ENCODE results near the gene KRT78.

Gene KRT78

DNA sequence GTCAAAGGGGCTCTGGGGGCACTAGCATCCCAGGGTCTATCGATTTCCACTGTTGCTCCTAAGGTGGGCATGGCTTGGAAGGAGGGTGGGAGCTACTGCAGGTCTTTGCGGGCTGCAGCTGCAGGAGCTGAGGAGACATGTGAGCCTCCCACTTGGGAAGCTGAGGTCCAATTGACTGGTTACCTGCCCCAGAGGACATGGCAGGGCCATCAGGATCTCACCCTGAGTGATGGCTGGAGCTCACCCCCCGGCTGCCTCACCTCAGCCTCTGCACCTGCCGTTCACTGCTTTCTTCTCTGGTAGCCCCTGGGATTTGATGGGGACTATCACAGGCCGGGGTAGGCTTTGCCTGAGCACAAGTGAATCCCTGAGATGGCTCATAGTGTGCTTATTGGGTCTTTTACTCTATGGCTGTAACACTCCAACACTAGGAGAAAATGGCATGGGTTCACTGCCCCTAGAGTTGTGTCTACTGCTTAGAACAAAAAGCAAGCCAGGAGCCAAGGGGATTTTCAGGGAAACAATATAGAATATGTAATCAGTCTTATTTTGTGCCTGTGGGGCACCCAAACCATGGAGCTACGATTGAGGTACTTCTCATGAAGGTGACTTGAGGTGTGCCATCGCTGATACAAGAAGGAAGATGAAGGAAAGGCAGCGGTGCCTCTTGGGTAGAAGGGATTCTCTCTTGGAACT, 31.6 kb downstream of the KRT78 start:
- no peak for TF ChIP-seq NFIC (IDR thresholded peaks at IDR 0.05)
- TF ChIP-seq FOXM1 (IDR thresholded peaks at IDR 0.05; ENCODE audit: borderline replicate concordance, low read depth), result no peak
- TF ChIP-seq TEAD4 (IDR thresholded peaks at IDR 0.05), result no peak
- TF ChIP-seq ZBTB7A (IDR thresholded peaks at IDR 0.05; ENCODE audit: low read depth), result no peak
- TF ChIP-seq EGR1 (IDR thresholded peaks at IDR 0.05), result no peak
- TF ChIP-seq, protein P1, sequence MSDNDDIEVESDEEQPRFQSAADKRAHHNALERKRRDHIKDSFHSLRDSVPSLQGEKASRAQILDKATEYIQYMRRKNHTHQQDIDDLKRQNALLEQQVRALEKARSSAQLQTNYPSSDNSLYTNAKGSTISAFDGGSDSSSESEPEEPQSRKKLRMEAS (IDR thresholded peaks at IDR 0.05), result no peak
- TF ChIP-seq USF1 (IDR thresholded peaks at IDR 0.05), result no peak
- no peak for TF ChIP-seq CREB1 (IDR thresholded peaks at IDR 0.05; ENCODE audit: low read depth)

- TF ChIP-seq EP300 (IDR thresholded peaks at IDR 0.05; ENCODE audit: borderline replicate concordance), result no peak
- TF ChIP-seq RAD21 (IDR thresholded peaks at IDR 0.05; ENCODE audit: low read depth), result no peak
- TF ChIP-seq CREB1 (IDR thresholded peaks at IDR 0.05; ENCODE audit: low read depth), result no peak
- TF ChIP-seq REST (IDR thresholded peaks at IDR 0.05; ENCODE audit: low read depth), result no peak
- no peak for TF ChIP-seq TAF1 (IDR thresholded peaks at IDR 0.05; ENCODE audit: low read depth)
- TF ChIP-seq CEBPB (IDR thresholded peaks at IDR 0.05), result no peak
- TF ChIP-seq, protein P1 (IDR thresholded peaks at IDR 0.05), result no peak
- no peak for TF ChIP-seq TCF12 (IDR thresholded peaks at IDR 0.05; ENCODE audit: low read depth)
- TF ChIP-seq YY1 (IDR thresholded peaks at IDR 0.05; ENCODE audit: low read depth), result no peak
- no peak for TF ChIP-seq USF1 (IDR thresholded peaks at IDR 0.05)
- no peak for TF ChIP-seq TEAD4 (IDR thresholded peaks at IDR 0.05)
- TF ChIP-seq FOXM1 (IDR thresholded peaks at IDR 0.05; ENCODE audit: borderline replicate concordance, low read depth), result no peak
These were observed 32.9 kb downstream of the KRT78 start for GRCh38 chr12:52815676-52816588.

- no peak for TF ChIP-seq NFIC (IDR thresholded peaks at IDR 0.05)
- no peak for TF ChIP-seq FOXM1 (IDR thresholded peaks at IDR 0.05; ENCODE audit: borderline replicate concordance, low read depth)
- no peak for TF ChIP-seq TAF1 (IDR thresholded peaks at IDR 0.05; ENCODE audit: low read depth)
- no peak for TF ChIP-seq RAD21 (IDR thresholded peaks at IDR 0.05; ENCODE audit: low read depth)
- no peak for TF ChIP-seq YY1 (IDR thresholded peaks at IDR 0.05; ENCODE audit: low read depth)
- TF ChIP-seq TEAD4 (IDR thresholded peaks at IDR 0.05), result no peak
- no peak for TF ChIP-seq REST (IDR thresholded peaks at IDR 0.05; ENCODE audit: low read depth)
- TF ChIP-seq ZBTB7A (IDR thresholded peaks at IDR 0.05; ENCODE audit: low read depth), result no peak
- TF ChIP-seq EGR1 (IDR thresholded peaks at IDR 0.05), result no peak
- no peak for TF ChIP-seq EP300 (IDR thresholded peaks at IDR 0.05; ENCODE audit: borderline replicate concordance)
- no peak for TF ChIP-seq CREB1 (IDR thresholded peaks at IDR 0.05; ENCODE audit: low read depth)
- TF ChIP-seq, protein P1 (IDR thresholded peaks at IDR 0.05), result no peak
- TF ChIP-seq CEBPB (IDR thresholded peaks at IDR 0.05), result no peak
- no peak for TF ChIP-seq USF1 (IDR thresholded peaks at IDR 0.05)
- TF ChIP-seq TCF12 (IDR thresholded peaks at IDR 0.05; ENCODE audit: low read depth), result no peak
These were observed 33.6 kb downstream of the KRT78 start for GRCh38 chr12:52815161-52815560.

DNA sequence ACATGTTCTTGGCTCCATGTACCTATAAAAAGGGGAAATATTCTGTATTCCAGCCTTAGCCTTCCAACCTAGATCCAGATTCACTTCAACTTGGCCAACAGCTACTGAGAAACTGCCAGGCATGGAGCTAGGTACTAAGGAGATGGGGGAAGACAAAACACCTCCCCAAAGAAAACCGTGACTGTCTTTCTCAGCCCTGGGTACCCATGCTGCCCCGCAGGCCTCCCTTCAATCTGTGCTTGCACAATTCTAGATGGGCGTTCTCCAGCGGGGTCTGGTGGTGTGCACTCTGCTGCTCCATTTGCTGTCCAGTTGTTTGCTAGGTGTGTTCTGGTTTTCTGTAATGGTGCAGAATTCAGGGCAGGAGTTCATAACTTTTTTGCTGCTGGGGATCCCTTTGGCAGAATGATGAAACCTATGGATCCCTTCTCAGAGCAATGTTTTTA, 34.1 kb downstream of the KRT78 start:
- TF ChIP-seq TEAD4 (IDR thresholded peaks at IDR 0.05), result no peak
- no peak for TF ChIP-seq NFIC (IDR thresholded peaks at IDR 0.05)
- TF ChIP-seq EGR1 (IDR thresholded peaks at IDR 0.05), result no peak
